ENCODE results near the gene CHST4. TPM values are rescaled to one million over a fixed set of nuclear protein-coding genes. Genes with fewer than 3 reads are reported as not detected.

The CHST4 gene
- total RNA-seq, 1 experiment from 2014 or later = 9.9 TPM

DNA sequence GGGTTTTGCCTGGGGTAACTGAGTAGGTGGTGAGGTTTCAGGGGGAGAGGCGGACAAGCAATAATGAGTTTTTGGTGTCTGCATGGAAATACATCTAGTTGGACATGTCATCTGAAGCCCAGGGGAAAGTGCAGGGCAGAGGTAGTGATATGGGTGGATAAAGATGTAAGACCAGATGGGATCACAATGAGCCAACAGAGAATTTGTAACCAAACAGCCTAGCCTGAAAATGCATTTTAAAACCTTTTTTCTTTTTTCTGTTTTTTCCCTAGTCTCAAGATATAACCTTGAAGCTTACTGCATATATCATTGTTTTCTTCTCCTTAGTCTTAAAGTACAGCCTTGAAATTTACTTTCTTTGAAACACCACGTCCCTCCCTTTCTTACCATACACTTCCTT lies 33.4 kb upstream of the CHST4 start (continued):
- no peak for TF ChIP-seq NFYB (CRISPR knock-in tag; conservative IDR thresholded peaks at IDR 0.05; ENCODE audit: low read depth)
- no peak for TF ChIP-seq ELF4 (CRISPR knock-in tag; IDR thresholded peaks at IDR 0.05; ENCODE audit: low read depth)
- TF ChIP-seq ATF2 (CRISPR knock-in tag; IDR thresholded peaks at IDR 0.05; ENCODE audit: borderline replicate concordance, low read depth) = no peak
- TF ChIP-seq, protein P1, sequence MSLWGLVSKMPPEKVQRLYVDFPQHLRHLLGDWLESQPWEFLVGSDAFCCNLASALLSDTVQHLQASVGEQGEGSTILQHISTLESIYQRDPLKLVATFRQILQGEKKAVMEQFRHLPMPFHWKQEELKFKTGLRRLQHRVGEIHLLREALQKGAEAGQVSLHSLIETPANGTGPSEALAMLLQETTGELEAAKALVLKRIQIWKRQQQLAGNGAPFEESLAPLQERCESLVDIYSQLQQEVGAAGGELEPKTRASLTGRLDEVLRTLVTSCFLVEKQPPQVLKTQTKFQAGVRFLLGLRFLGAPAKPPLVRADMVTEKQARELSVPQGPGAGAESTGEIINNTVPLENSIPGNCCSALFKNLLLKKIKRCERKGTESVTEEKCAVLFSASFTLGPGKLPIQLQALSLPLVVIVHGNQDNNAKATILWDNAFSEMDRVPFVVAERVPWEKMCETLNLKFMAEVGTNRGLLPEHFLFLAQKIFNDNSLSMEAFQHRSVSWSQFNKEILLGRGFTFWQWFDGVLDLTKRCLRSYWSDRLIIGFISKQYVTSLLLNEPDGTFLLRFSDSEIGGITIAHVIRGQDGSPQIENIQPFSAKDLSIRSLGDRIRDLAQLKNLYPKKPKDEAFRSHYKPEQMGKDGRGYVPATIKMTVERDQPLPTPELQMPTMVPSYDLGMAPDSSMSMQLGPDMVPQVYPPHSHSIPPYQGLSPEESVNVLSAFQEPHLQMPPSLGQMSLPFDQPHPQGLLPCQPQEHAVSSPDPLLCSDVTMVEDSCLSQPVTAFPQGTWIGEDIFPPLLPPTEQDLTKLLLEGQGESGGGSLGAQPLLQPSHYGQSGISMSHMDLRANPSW (CRISPR knock-in tag; conservative IDR thresholded peaks at IDR 0.05; ENCODE audit: low read depth) = no peak
- TF ChIP-seq, protein P2, sequence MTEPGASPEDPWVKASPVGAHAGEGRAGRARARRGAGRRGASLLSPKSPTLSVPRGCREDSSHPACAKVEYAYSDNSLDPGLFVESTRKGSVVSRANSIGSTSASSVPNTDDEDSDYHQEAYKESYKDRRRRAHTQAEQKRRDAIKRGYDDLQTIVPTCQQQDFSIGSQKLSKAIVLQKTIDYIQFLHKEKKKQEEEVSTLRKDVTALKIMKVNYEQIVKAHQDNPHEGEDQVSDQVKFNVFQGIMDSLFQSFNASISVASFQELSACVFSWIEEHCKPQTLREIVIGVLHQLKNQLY (CRISPR knock-in tag; IDR thresholded peaks at IDR 0.05) = no peak
- no peak for TF ChIP-seq EMX1 (CRISPR knock-in tag; IDR thresholded peaks at IDR 0.05)
- no peak for TF ChIP-seq TP53 (CRISPR knock-in tag; IDR thresholded peaks at IDR 0.05)

GRCh38 chr16:71493213-71493612 lies 33.0 kb upstream of the CHST4 start:
- DNase-seq (ENCODE audit: low spot score) (no peak), ATAC-seq (no peak)
- H3K4me3 Mint-ChIP-seq = no peak overlapping the region
- POLR2A ChIA-PET = no interaction called here
- peaks cover 1% of the 10 kb centered on the region; the same call in 1 of the 2 replicates for H3K9me3 Mint-ChIP-seq
- no peaks in the 10 kb centered on the region for H3K4me1 Mint-ChIP-seq
- CTCF ChIA-PET = interaction anchor here (0.8 to 2.0 kb wide), 8 partner anchors 9 to 118 kb away, joined by 3 to 8 read pairs (median 5); partner anchors contain the start of gene ZNF23
- H3K27ac Mint-ChIP-seq = no peak overlapping the region
- H3K27me3 Mint-ChIP-seq (ENCODE audit: low read depth) = peaks cover 5% of the 10 kb centered on the region
- H3K36me3 Mint-ChIP-seq = no peaks in the 10 kb centered on the region
- TF ChIP-seq ZNF232 (CRISPR knock-in tag; IDR thresholded peaks at IDR 0.05) (no peak), ATF2 (CRISPR knock-in tag; IDR thresholded peaks at IDR 0.05; ENCODE audit: borderline replicate concordance, low read depth) (no peak), ZBTB43 (CRISPR knock-in tag; IDR thresholded peaks at IDR 0.05) (no peak), NR3C1 (CRISPR knock-in tag; conservative IDR thresholded peaks at IDR 0.05; ENCODE audit: low read depth) (no peak), HMGXB4 (CRISPR knock-in tag; IDR thresholded peaks at IDR 0.05) (no peak), NR1H2 (CRISPR knock-in tag; IDR thresholded peaks at IDR 0.05) (no peak), SMAD3 (CRISPR knock-in tag; IDR thresholded peaks at IDR 0.05; ENCODE audit: borderline replicate concordance) (no peak), JAZF1 (CRISPR knock-in tag; IDR thresholded peaks at IDR 0.05) (no peak), ATF1 (CRISPR knock-in tag; IDR thresholded peaks at IDR 0.05) (no peak), ZNF138 (CRISPR knock-in tag; conservative IDR thresholded peaks at IDR 0.05) (no peak), NFE2L1 (CRISPR knock-in tag; IDR thresholded peaks at IDR 0.05) (no peak), SMAD4 (CRISPR knock-in tag; IDR thresholded peaks at IDR 0.05) (no peak), ZNF423 (CRISPR knock-in tag; IDR thresholded peaks at IDR 0.05) (no peak)
- TF ChIP-seq, protein P3, sequence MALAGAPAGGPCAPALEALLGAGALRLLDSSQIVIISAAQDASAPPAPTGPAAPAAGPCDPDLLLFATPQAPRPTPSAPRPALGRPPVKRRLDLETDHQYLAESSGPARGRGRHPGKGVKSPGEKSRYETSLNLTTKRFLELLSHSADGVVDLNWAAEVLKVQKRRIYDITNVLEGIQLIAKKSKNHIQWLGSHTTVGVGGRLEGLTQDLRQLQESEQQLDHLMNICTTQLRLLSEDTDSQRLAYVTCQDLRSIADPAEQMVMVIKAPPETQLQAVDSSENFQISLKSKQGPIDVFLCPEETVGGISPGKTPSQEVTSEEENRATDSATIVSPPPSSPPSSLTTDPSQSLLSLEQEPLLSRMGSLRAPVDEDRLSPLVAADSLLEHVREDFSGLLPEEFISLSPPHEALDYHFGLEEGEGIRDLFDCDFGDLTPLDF (CRISPR knock-in tag; IDR thresholded peaks at IDR 0.05) = no peak
- TF ChIP-seq, protein P4, sequence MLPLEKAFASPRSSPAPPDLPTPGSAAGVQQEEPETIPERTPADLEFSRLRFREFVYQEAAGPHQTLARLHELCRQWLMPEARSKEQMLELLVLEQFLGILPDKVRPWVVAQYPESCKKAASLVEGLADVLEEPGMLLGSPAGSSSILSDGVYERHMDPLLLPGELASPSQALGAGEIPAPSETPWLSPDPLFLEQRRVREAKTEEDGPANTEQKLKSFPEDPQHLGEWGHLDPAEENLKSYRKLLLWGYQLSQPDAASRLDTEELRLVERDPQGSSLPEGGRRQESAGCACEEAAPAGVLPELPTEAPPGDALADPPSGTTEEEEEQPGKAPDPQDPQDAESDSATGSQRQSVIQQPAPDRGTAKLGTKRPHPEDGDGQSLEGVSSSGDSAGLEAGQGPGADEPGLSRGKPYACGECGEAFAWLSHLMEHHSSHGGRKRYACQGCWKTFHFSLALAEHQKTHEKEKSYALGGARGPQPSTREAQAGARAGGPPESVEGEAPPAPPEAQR (CRISPR knock-in tag; IDR thresholded peaks at IDR 0.05) = no peak
- TF ChIP-seq, protein P5, sequence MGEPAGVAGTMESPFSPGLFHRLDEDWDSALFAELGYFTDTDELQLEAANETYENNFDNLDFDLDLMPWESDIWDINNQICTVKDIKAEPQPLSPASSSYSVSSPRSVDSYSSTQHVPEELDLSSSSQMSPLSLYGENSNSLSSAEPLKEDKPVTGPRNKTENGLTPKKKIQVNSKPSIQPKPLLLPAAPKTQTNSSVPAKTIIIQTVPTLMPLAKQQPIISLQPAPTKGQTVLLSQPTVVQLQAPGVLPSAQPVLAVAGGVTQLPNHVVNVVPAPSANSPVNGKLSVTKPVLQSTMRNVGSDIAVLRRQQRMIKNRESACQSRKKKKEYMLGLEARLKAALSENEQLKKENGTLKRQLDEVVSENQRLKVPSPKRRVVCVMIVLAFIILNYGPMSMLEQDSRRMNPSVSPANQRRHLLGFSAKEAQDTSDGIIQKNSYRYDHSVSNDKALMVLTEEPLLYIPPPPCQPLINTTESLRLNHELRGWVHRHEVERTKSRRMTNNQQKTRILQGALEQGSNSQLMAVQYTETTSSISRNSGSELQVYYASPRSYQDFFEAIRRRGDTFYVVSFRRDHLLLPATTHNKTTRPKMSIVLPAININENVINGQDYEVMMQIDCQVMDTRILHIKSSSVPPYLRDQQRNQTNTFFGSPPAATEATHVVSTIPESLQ (CRISPR knock-in tag; IDR thresholded peaks at IDR 0.05) = no peak

Data from WTC11 (cell line).